ENCODE measurements around the gene PTGDS. TPM values are rescaled to one million over a fixed set of nuclear protein-coding genes. Genes with fewer than 3 reads are reported as not detected.

The PTGDS gene
- total RNA-seq, 3 donors from 2014 or later (not counting 1 experiment from before 2014, with no cell fraction given), result 157 to 361 (median 296) TPM

- no peaks in the 10 kb centered on the region for H3K9me3 ChIP-seq (ENCODE audit: control insufficient read depth, insufficient read depth, low read length)
- H3K27ac Mint-ChIP-seq, result peak overlapping the region; percentile 97 to 99
Measured at GRCh38 chr9:136994888-136995230, 17.6 kb downstream of the PTGDS start.

GRCh38 chr9:136995362-136995761, 18.1 kb downstream of the PTGDS start:
- Histone ChIP-seq H3K9me3 (ENCODE audit: control insufficient read depth, insufficient read depth, low read length) (no peaks in the 10 kb centered on the region), H3K4me3 (ENCODE audit: low read length) (peak overlapping the region; percentile 55), H3K27ac (ENCODE audit: low read length) (peak overlapping the region; percentile 96), H3K27me3 (ENCODE audit: control insufficient read depth, insufficient read depth, low read length) (no peaks in the 10 kb centered on the region), H3K4me1 (ENCODE audit: control insufficient read depth, insufficient read depth, low read length) (peaks cover 85% of the 10 kb centered on the region), H3K36me3 (ENCODE audit: control insufficient read depth, insufficient read depth, low read length) (peaks cover 16% of the 10 kb centered on the region)
- H3K36me3 Mint-ChIP-seq, result no peaks in the 10 kb centered on the region
- peak overlapping the region; percentile 73 for H3K4me3 Mint-ChIP-seq
- intact Hi-C loops (cut with micrococcal nuclease), result loop anchor here (5.0 kb wide), 1 partner anchor 148 kb away; the partner anchor contains the start of gene PHPT1
- 48% methylated on average over 30 of the region's 30 CpGs for WGBS (ENCODE audit: insufficient coverage)
- H3K4me1 Mint-ChIP-seq, result peaks cover 38 to 74% of the 10 kb centered on the region in 2 donors
- peak overlapping the region; percentile 97 to 99 for H3K27ac Mint-ChIP-seq
- ATAC-seq, result no peak
- no peak for TF ChIP-seq CTCF (IDR thresholded peaks at IDR 0.05)
- H3K9me3 Mint-ChIP-seq, result no peaks in the 10 kb centered on the region
- no peaks in the 10 kb centered on the region for H3K27me3 Mint-ChIP-seq (ENCODE audit: low read depth in 2 of 2)
- no peak for DNase-seq

More at GRCh38 chr9:136994888-136995230, 17.6 kb downstream of the PTGDS start:
- ATAC-seq (no peak), DNase-seq (peak in 1 of 2 donors; percentile 26)
- no peak for TF ChIP-seq CTCF (IDR thresholded peaks at IDR 0.05)
- H3K36me3 Mint-ChIP-seq, result no peaks in the 10 kb centered on the region
- peak overlapping the region; percentile 73 for H3K4me3 Mint-ChIP-seq
- Histone ChIP-seq H3K4me3 (ENCODE audit: low read length) (peak overlapping the region; percentile 55), H3K4me1 (ENCODE audit: control insufficient read depth, insufficient read depth, low read length) (peaks cover 79% of the 10 kb centered on the region), H3K27ac (ENCODE audit: low read length) (peak overlapping the region; percentile 96), H3K27me3 (ENCODE audit: control insufficient read depth, insufficient read depth, low read length) (no peaks in the 10 kb centered on the region), H3K36me3 (ENCODE audit: control insufficient read depth, insufficient read depth, low read length) (peaks cover 16% of the 10 kb centered on the region)
- peaks cover 33 to 71% of the 10 kb centered on the region in 2 donors for H3K4me1 Mint-ChIP-seq
- intact Hi-C loops (cut with micrococcal nuclease), result loop anchor here (5.0 kb wide), 1 partner anchor 148 kb away; the partner anchor contains the start of gene PHPT1
- H3K9me3 Mint-ChIP-seq, result no peaks in the 10 kb centered on the region
- WGBS (ENCODE audit: insufficient coverage), result 62% methylated on average over 40 of the region's 40 CpGs
- H3K27me3 Mint-ChIP-seq (ENCODE audit: low read depth in 2 of 2), result no peaks in the 10 kb centered on the region

GRCh38 chr9:136995772-136996311, 18.5 kb downstream of the PTGDS start:
- H3K4me3 ChIP-seq (ENCODE audit: low read length), result peak overlapping the region; percentile 55
- ATAC-seq (no peak), DNase-seq (no peak)
- H3K9me3 ChIP-seq (ENCODE audit: control insufficient read depth, insufficient read depth, low read length), result no peaks in the 10 kb centered on the region
- intact Hi-C loops (cut with micrococcal nuclease), result loop anchor here (5.0 kb wide), 1 partner anchor 149 kb away; the partner anchor contains the start of gene PHPT1
- H3K36me3 ChIP-seq (ENCODE audit: control insufficient read depth, insufficient read depth, low read length), result peaks cover 16% of the 10 kb centered on the region
- Mint-ChIP-seq H3K36me3 (no peaks in the 10 kb centered on the region), H3K9me3 (no peaks in the 10 kb centered on the region), H3K27ac (peak overlapping the region; percentile 97 to 99), H3K4me1 (peaks cover 35 to 75% of the 10 kb centered on the region in 2 donors), H3K4me3 (peak overlapping the region; percentile 96), H3K27me3 (ENCODE audit: low read depth in 2 of 2) (no peaks in the 10 kb centered on the region)
- H3K27ac ChIP-seq (ENCODE audit: low read length), result peak overlapping the region; percentile 96
- H3K4me1 ChIP-seq (ENCODE audit: control insufficient read depth, insufficient read depth, low read length), result peaks cover 89% of the 10 kb centered on the region
- 60% methylated on average over 12 of the region's 12 CpGs for WGBS (ENCODE audit: insufficient coverage)
- no peaks in the 10 kb centered on the region for H3K27me3 ChIP-seq (ENCODE audit: control insufficient read depth, insufficient read depth, low read length)
- no peak for TF ChIP-seq CTCF (IDR thresholded peaks at IDR 0.05)

All from natural killer cell (primary cell).